Body of pancreas (tissue), 4 donors: Measurements from ENCODE around the gene TRUB2. TPM values are rescaled to one million over a fixed set of nuclear protein-coding genes. Genes with fewer than 3 reads are reported as not detected.

Experiments
- ATAC-seq: fragments of 150-250 bp; one replicate; pipeline ENCODE4 v1.9.1; 2016
- DNase-seq, 4 donors: peaks; one replicate each; pipeline ENCODE4 v3.0.0-alpha.2; 2019
- H3K27ac ChIP-seq, 4 donors: fragments of 200-600 bp; sonication (generic); 1 replicate in 3 of 4; 2 replicates in 1 of 4; pipeline versions ENCODE4 v1.5.1 to v1.6.1; 2016 to 2019; ENCODE audit warnings: mild to moderate bottlenecking in 1 of 4, mixed read lengths in 1 of 4, moderate library complexity in 1 of 4
- H3K27me3 ChIP-seq, 2 donors: fragments of 200-600 bp; sonication (generic); one replicate each; pipeline ENCODE4 v1.6.0; 2016; ENCODE audit warnings: mild to moderate bottlenecking in 1 of 2
- H3K36me3 ChIP-seq, 2 donors: fragments of 200-600 bp; sonication (generic); replicated peaks in 1 of 2; 2 replicates each; pipeline ENCODE4 v1.5.1; 2016; ENCODE audit warnings: low read depth in 2 of 2; ENCODE audit not compliant: insufficient read depth in 1 of 2
- H3K4me1 ChIP-seq: fragments of 200-600 bp; sonication (generic); one replicate; pipeline ENCODE4 v1.6.0; 2016
- H3K4me3 ChIP-seq, 2 donors: fragments of 200-600 bp; sonication (generic); 1 replicate in 1 of 2; 2 replicates in 1 of 2; pipeline ENCODE4 v1.5.1; 2016 to 2019
- H3K9me3 ChIP-seq, 3 donors: fragments of 200-600 bp; sonication (generic); 1 replicate in 2 of 3; 2 replicates in 1 of 3; pipeline ENCODE4 v1.5.1; 2016
- CTCF ChIP-seq, 7 experiments: fragments of 450-650 bp in 4 of 7; fragments of 200-600 bp in 3 of 7; sonication (generic) in 3 of 7; IDR thresholded peaks; one replicate each; pipeline ENCODE4 v1.5.1; 2016 to 2019; ENCODE audit warnings: antibody characterized with exemption in 7 of 7
- POLR2A ChIP-seq, 3 donors: fragments of 450-650 bp; IDR thresholded peaks; one replicate each; pipeline ENCODE4 v1.6.1; 2016; ENCODE audit warnings: antibody characterized with exemption in 3 of 3, mild to moderate bottlenecking in 2 of 3
- WGBS, 2 donors: methylation state at CpG; one replicate each; pipeline ENCODE4 v1.1.5; 2017; 5-methylcytosine and 5-hydroxymethylcytosine counted together
- intact Hi-C: fragments of 100-400 bp; cut with DNase I; formaldehyde crosslinking; loops from one replicate; pipeline ENCODE4 v1.15.1; 2023
- total RNA-seq, 2 donors: library from RNA; depleted of rRNA; stranded (reverse); fragments of >200 nt; gene quantifications; one replicate each; pipeline ENCODE4 v1.1.0, GENCODE V29; 2016

TRUB2 gene
- total RNA-seq, 2 donors from 2014 or later: 6.3 to 11.4 TPM

- H3K27me3 ChIP-seq: no peaks in the 10 kb centered on the region
- no peak for DNase-seq
- H3K4me3 ChIP-seq: no peak overlapping the region
- peaks cover 0 to 5% of the 10 kb centered on the region in 2 donors for H3K36me3 ChIP-seq
- no peaks in the 10 kb centered on the region for H3K9me3 ChIP-seq
- ATAC-seq: no peak
- no peak for TF ChIP-seq CTCF (IDR thresholded peaks at IDR 0.05)
- 53 to 60% methylated on average over 5 of the region's 5 CpGs for WGBS, 2 donors
- H3K27ac ChIP-seq: no peak overlapping the region
- intact Hi-C loops: no loop called here
- no peaks in the 10 kb centered on the region for H3K4me1 ChIP-seq
Observed at GRCh38 chr9:128304971-128305288, 17.3 kb downstream of the TRUB2 start.

- Histone ChIP-seq H3K36me3 (no peaks in the 10 kb centered on the region), H3K4me3 (no peak overlapping the region), H3K4me1 (no peaks in the 10 kb centered on the region), H3K27me3 (no peaks in the 10 kb centered on the region), H3K27ac (no peak overlapping the region), H3K9me3 (no peaks in the 10 kb centered on the region)
- no peak for ATAC-seq
- TF ChIP-seq POLR2A (IDR thresholded peaks at IDR 0.05) (no peak), CTCF (IDR thresholded peaks at IDR 0.05) (no peak)
- 72 to 79% methylated on average over 9 of the region's 9 CpGs for WGBS, 2 donors
- no peak for DNase-seq
- intact Hi-C loops: no loop called here
Observed at GRCh38 chr9:128304136-128304970, 17.9 kb downstream of the TRUB2 start.

- no peak for ATAC-seq
- DNase-seq: no peak
- intact Hi-C loops: no loop called here
Observed at GRCh38 chr9:128298535-128299482, 23.4 kb downstream of the TRUB2 start.

GRCh38 chr9:128297221-128297773 is 24.9 kb downstream of the TRUB2 start:
- Histone ChIP-seq H3K27ac (no peak overlapping the region), H3K36me3 (no peaks in the 10 kb centered on the region), H3K9me3 (no peaks in the 10 kb centered on the region), H3K4me3 (no peak overlapping the region), H3K27me3 (no peaks in the 10 kb centered on the region), H3K4me1 (peaks cover 7% of the 10 kb centered on the region)
- TF ChIP-seq POLR2A (IDR thresholded peaks at IDR 0.05): no peak
- no peak for TF ChIP-seq CTCF (IDR thresholded peaks at IDR 0.05)
- DNase-seq (no peak), ATAC-seq (no peak)
- intact Hi-C loops: no loop called here
- 94 to 100% methylated on average over 2 of the region's 2 CpGs for WGBS, 2 donors

More at GRCh38 chr9:128298535-128299482, 23.4 kb downstream of the TRUB2 start:
- TF ChIP-seq CTCF (IDR thresholded peaks at IDR 0.05) (no peak), POLR2A (IDR thresholded peaks at IDR 0.05) (no peak)
- Histone ChIP-seq H3K4me3 (no peak overlapping the region), H3K27me3 (no peaks in the 10 kb centered on the region), H3K4me1 (peaks cover 7% of the 10 kb centered on the region), H3K36me3 (no peaks in the 10 kb centered on the region), H3K27ac (no peak overlapping the region), H3K9me3 (no peaks in the 10 kb centered on the region)
- 70 to 78% methylated on average over 17 to 20 of the region's 20 CpGs for WGBS, 2 donors
